GM18499 (cell line): ENCODE measurements around the gene S100A8.

Source experiments
- ATAC-seq: cut with Tn5 transposase; IDR thresholded peaks from one replicate; pipeline ENCODE4 v1.9.1; 2021; ENCODE audit warnings: moderate number of reproducible peaks; ENCODE audit not compliant: insufficient read depth, unreplicated experiment

Gene S100A8

GRCh38 chr1:153364156-153364555, 26.7 kb downstream of the S100A8 start:
- ATAC-seq, result no peak

- no peak for ATAC-seq
These were observed 27.2 kb downstream of the S100A8 start for GRCh38 chr1:153363641-153364040.

GRCh38 chr1:153362187-153362775, 28.6 kb downstream of the S100A8 start:
- no peak for ATAC-seq

- ATAC-seq, result no peak
These were observed 29.3 kb downstream of the S100A8 start for GRCh38 chr1:153361480-153362109.

- no peak for ATAC-seq
These were observed 30.0 kb downstream of the S100A8 start for GRCh38 chr1:153360592-153361479.

GRCh38 chr1:153360190-153360589, 30.7 kb downstream of the S100A8 start:
- ATAC-seq, result no peak

GRCh38 chr1:153359241-153359640, 31.6 kb downstream of the S100A8 start:
- ATAC-seq, result no peak

- ATAC-seq, result no peak
These were observed 32.2 kb downstream of the S100A8 start for GRCh38 chr1:153358691-153358975.

GRCh38 chr1:153357853-153358690, 32.8 kb downstream of the S100A8 start, which contains the start of gene S100A9:
Gene S100A9 (plus strand): TSS chr1:153357854. CDS start chr1:153358284, 430 bp downstream.
- no peak for ATAC-seq

GRCh38 chr1:153357076-153357852, 33.6 kb downstream of the S100A8 start:
- no peak for ATAC-seq

- ATAC-seq, result no peak
These were observed 34.3 kb downstream of the S100A8 start for GRCh38 chr1:153356392-153357075.

GRCh38 chr1:153355445-153356071, 35.3 kb downstream of the S100A8 start:
- no peak for ATAC-seq

- ATAC-seq, result no peak
These were observed 36.2 kb downstream of the S100A8 start for GRCh38 chr1:153354515-153355193.

- no peak for ATAC-seq
These were observed 37.5 kb downstream of the S100A8 start for GRCh38 chr1:153353226-153353947.

- ATAC-seq, result no peak
These were observed 38.4 kb downstream of the S100A8 start for GRCh38 chr1:153352523-153352922.

- ATAC-seq, result no peak
These were observed 40.4 kb downstream of the S100A8 start for GRCh38 chr1:153350321-153350957.
